GM10847 (cell line): Measurements from ENCODE around the gene CGB1.
A peak's percentile ranks its signal among the peaks of the same experiment; 100 is the strongest.

Source experiments
- POLR2A ChIP-seq: IDR thresholded peaks from 2 replicates; pipeline ENCODE4 v1.6.1; 2011; ENCODE audit not compliant: insufficient read length; ENCODE audit errors: extremely low read depth

Gene CGB1

GRCh38 chr19:49004133-49004532 is 32.6 kb downstream of the CGB1 start:
- no peak for TF ChIP-seq POLR2A

GRCh38 chr19:48999481-49000325 is 37.0 kb downstream of the CGB1 start:
- TF ChIP-seq POLR2A, result no peak

- no peak for TF ChIP-seq POLR2A
These were observed 38.7 kb downstream of the CGB1 start for GRCh38 chr19:48997972-48998371.

- TF ChIP-seq POLR2A, result no peak
These were observed 42.7 kb downstream of the CGB1 start for GRCh38 chr19:48994035-48994386.

GRCh38 chr19:48993175-48994034 is 43.3 kb downstream of the CGB1 start, which contains the start of the genes GYS1 and RUVBL2:
GYS1 (minus strand) TSS chr19:48993309; CDS start chr19:48993112, 197 bp downstream.
RUVBL2 (plus strand) TSS chr19:48993887; CDS start chr19:48993912, 25 bp downstream.
- peak; percentile 75 for TF ChIP-seq POLR2A

GRCh38 chr19:48992581-48993174 is 44.0 kb downstream of the CGB1 start:
- TF ChIP-seq POLR2A, result no peak

- TF ChIP-seq POLR2A, result no peak
These were observed 44.7 kb downstream of the CGB1 start for GRCh38 chr19:48991873-48992580.

GRCh38 chr19:48991011-48991609 is 45.6 kb downstream of the CGB1 start:
- TF ChIP-seq POLR2A, result no peak

GRCh38 chr19:48990400-48990799 is 46.3 kb downstream of the CGB1 start:
- TF ChIP-seq POLR2A, result no peak

GRCh38 chr19:48989701-48990291 is 46.9 kb downstream of the CGB1 start:
- no peak for TF ChIP-seq POLR2A

GRCh38 chr19:48988860-48989259 is 47.8 kb downstream of the CGB1 start:
- TF ChIP-seq POLR2A, result no peak

- no peak for TF ChIP-seq POLR2A
These were observed 48.4 kb downstream of the CGB1 start for GRCh38 chr19:48988286-48988685.

GRCh38 chr19:48987323-48987722 is 49.4 kb downstream of the CGB1 start:
- no peak for TF ChIP-seq POLR2A

GRCh38 chr19:48986211-48986610 is 50.5 kb downstream of the CGB1 start:
- TF ChIP-seq POLR2A, result no peak

GRCh38 chr19:48985711-48986110 is 51.0 kb downstream of the CGB1 start:
- TF ChIP-seq POLR2A, result no peak
